NT2/D1 (cell line): ENCODE data around the gene UACA.
"Not testable (repeated sequence)": the region's sequence is repeated elsewhere in the genome, so short reads cannot be mapped to it uniquely, and the experiment has no call there.

Experiments
- DNase-seq: peaks from one replicate; pipeline ENCODE4 v3.0.0-alpha.2; 2011; ENCODE audit warnings: low read depth, low spot score
- H3K27me3 ChIP-seq: 2 replicates; pipeline ENCODE4 v1.6.0; 2011; ENCODE audit warnings: mild to moderate bottlenecking; ENCODE audit not compliant: insufficient read length, insufficient read depth
- H3K36me3 ChIP-seq: 2 replicates; pipeline ENCODE4 v1.6.1; 2011; ENCODE audit warnings: mild to moderate bottlenecking, low read length, mixed read lengths; ENCODE audit not compliant: insufficient read depth, insufficient read length
- H3K4me1 ChIP-seq: 2 replicates; pipeline ENCODE4 v1.5.1; 2011; ENCODE audit not compliant: insufficient read depth, insufficient read length
- H3K4me3 ChIP-seq: 2 replicates; pipeline ENCODE4 v1.5.1; 2011; ENCODE audit warnings: low read depth; ENCODE audit not compliant: insufficient read length
- H3K9ac ChIP-seq: 2 replicates; pipeline ENCODE4 v1.6.0; 2011; ENCODE audit warnings: low read depth; ENCODE audit not compliant: insufficient read length
- H3K9me3 ChIP-seq: 2 replicates; pipeline ENCODE4 v1.5.1; 2011; ENCODE audit warnings: mild to moderate bottlenecking, low read length; ENCODE audit not compliant: insufficient read depth
- SUZ12 ChIP-seq: IDR thresholded peaks from 2 replicates; pipeline ENCODE4 v1.6.1; 2011; ENCODE audit not compliant: insufficient read length, insufficient read depth; ENCODE audit errors: extremely low read depth
- YY1 ChIP-seq: IDR thresholded peaks from 2 replicates; pipeline ENCODE4 v1.6.1; 2011; ENCODE audit not compliant: insufficient read length, insufficient read depth
- ZNF274 ChIP-seq: IDR thresholded peaks from 2 replicates; pipeline ENCODE4 v1.6.1; 2011; ENCODE audit warnings: mild to moderate bottlenecking, low read depth, low read length

Gene UACA

DNA sequence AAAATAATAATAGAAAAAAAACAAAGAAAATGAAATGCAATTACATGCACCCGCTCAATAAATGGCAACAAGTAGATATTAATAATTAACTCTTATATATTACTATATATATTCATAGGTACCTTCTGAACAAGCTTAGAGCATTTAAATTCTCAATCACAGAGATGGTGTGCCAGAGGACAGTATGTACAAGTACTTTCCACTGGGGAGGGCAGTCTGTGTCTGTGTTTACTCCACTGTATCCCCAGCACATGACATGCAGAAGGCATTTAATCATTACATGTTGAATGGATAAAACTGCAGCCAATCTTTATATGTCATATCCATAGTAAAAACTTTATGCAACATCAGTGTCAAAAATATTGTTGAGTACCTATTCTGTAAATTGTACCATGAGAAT, 97.8 kb downstream of the UACA start:
- no peaks in the 10 kb centered on the region for H3K27me3 ChIP-seq
- DNase-seq = no peak
- no peak overlapping the region for H3K4me3 ChIP-seq
- peaks cover 5% of the 10 kb centered on the region for H3K4me1 ChIP-seq
- H3K9me3 ChIP-seq = no peaks in the 10 kb centered on the region
- H3K36me3 ChIP-seq = peaks cover 7% of the 10 kb centered on the region
- H3K9ac ChIP-seq = no peak overlapping the region
- no peak for TF ChIP-seq YY1
- no peak for TF ChIP-seq SUZ12
- TF ChIP-seq ZNF274 = no peak

DNA sequence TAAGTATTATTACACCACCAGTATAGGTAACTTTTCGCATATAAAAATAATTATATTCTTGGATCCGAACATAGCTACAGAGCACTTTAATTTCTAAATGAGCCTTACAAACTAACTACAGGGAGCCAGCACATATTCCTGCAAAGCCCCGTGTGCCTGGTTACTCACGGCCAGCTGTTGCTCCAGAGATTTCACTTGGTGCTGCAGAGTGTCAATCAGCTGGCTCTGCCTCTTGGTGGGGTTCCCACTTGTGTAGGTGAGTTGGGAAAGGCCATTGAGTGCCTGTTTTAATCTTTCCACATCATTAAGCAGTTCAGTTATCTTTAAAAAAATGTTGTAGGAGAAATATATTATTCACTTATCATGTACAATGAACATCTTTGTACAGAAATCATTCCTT, 98.9 kb downstream of the UACA start:
- Histone ChIP-seq H3K9ac (no peak overlapping the region), H3K27me3 (no peaks in the 10 kb centered on the region), H3K9me3 (no peaks in the 10 kb centered on the region), H3K4me1 (no peaks in the 10 kb centered on the region), H3K36me3 (peaks cover 7% of the 10 kb centered on the region), H3K4me3 (no peak overlapping the region)
- TF ChIP-seq YY1 = no peak
- no peak for TF ChIP-seq SUZ12
- TF ChIP-seq ZNF274 = no peak
- no peak for DNase-seq

DNA sequence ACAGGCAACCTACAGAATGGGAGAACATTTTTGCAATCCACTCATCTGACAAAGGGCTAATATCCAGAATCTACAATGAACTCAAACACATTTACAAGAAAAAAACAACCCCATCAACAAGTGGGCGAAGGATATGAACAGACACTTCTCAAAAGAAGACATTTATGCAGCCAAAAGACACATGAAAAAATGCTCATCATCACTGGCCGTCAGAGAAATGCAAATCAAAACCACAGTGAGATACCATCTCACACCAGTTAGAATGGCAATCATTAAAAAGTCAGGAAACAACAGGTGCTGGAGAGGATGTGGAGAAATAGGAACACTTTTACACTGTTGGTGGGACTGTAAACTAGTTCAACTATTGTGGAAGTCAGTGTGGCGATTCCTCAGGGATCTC, 100.3 kb downstream of the UACA start:
- not testable (repeated sequence) for H3K4me1 ChIP-seq, H3K27me3 ChIP-seq, H3K9ac ChIP-seq, DNase-seq, H3K9me3 ChIP-seq, H3K36me3 ChIP-seq, H3K4me3 ChIP-seq

GRCh38 chr15:70659662-70660061, 103.7 kb downstream of the UACA start:
- H3K4me1 ChIP-seq = no peaks in the 10 kb centered on the region
- H3K27me3 ChIP-seq = no peaks in the 10 kb centered on the region
- H3K36me3 ChIP-seq = peaks cover 12% of the 10 kb centered on the region
- no peak for DNase-seq
- H3K9me3 ChIP-seq = no peaks in the 10 kb centered on the region
- TF ChIP-seq SUZ12 = no peak
- TF ChIP-seq YY1 = no peak
- no peak for TF ChIP-seq ZNF274
- no peak overlapping the region for H3K4me3 ChIP-seq
- H3K9ac ChIP-seq = no peak overlapping the region

- no peak for TF ChIP-seq ZNF274
- TF ChIP-seq SUZ12 = no peak
- no peak for TF ChIP-seq YY1
- H3K4me3 ChIP-seq = no peak overlapping the region
- no peak overlapping the region for H3K9ac ChIP-seq
- H3K27me3 ChIP-seq = no peaks in the 10 kb centered on the region
- no peaks in the 10 kb centered on the region for H3K4me1 ChIP-seq
- DNase-seq = no peak
- peaks cover 6% of the 10 kb centered on the region for H3K36me3 ChIP-seq
- H3K9me3 ChIP-seq = no peaks in the 10 kb centered on the region
Observed at GRCh38 chr15:70658641-70659040, 104.7 kb downstream of the UACA start.

- Histone ChIP-seq H3K9me3 (no peaks in the 10 kb centered on the region), H3K4me3 (no peak overlapping the region), H3K36me3 (peaks cover 6% of the 10 kb centered on the region), H3K4me1 (no peaks in the 10 kb centered on the region), H3K9ac (no peak overlapping the region), H3K27me3 (no peaks in the 10 kb centered on the region)
- no peak for TF ChIP-seq YY1
- TF ChIP-seq SUZ12 = no peak
- no peak for TF ChIP-seq ZNF274
- no peak for DNase-seq
Observed at GRCh38 chr15:70653426-70653825, 109.9 kb downstream of the UACA start.

DNA sequence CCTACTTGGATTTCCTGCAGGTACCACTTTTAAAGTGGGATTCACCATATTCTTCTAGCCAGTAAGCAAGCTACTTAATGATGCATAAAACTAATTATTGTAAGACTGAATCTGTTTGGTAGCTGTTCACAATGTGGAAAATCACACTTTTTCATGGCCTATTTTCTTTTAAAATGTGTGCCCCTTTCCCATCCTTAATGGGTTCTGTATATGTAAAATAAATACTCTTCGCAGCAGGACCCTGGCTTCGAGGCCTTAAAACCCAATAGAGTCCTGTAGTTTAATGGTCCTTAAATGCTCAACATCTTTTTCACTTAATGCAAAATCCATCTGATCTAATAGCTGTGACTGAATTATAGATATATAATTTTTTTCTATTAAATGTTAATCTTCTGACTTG, 111.0 kb downstream of the UACA start:
- H3K27me3 ChIP-seq = no peaks in the 10 kb centered on the region
- H3K4me3 ChIP-seq = no peak overlapping the region
- no peak overlapping the region for H3K9ac ChIP-seq
- no peak for DNase-seq
- TF ChIP-seq ZNF274 = no peak
- TF ChIP-seq YY1 = no peak
- TF ChIP-seq SUZ12 = no peak
- peaks cover 6% of the 10 kb centered on the region for H3K36me3 ChIP-seq
- no peaks in the 10 kb centered on the region for H3K4me1 ChIP-seq
- H3K9me3 ChIP-seq = no peaks in the 10 kb centered on the region

GRCh38 chr15:70651303-70651845, 112.0 kb downstream of the UACA start:
- H3K9me3 ChIP-seq = no peaks in the 10 kb centered on the region
- no peak overlapping the region for H3K4me3 ChIP-seq
- peaks cover 6% of the 10 kb centered on the region for H3K36me3 ChIP-seq
- TF ChIP-seq YY1 = no peak
- no peaks in the 10 kb centered on the region for H3K27me3 ChIP-seq
- no peak overlapping the region for H3K9ac ChIP-seq
- DNase-seq = no peak
- no peaks in the 10 kb centered on the region for H3K4me1 ChIP-seq
